ENCODE results near the gene GRM4.

Gene GRM4

DNA sequence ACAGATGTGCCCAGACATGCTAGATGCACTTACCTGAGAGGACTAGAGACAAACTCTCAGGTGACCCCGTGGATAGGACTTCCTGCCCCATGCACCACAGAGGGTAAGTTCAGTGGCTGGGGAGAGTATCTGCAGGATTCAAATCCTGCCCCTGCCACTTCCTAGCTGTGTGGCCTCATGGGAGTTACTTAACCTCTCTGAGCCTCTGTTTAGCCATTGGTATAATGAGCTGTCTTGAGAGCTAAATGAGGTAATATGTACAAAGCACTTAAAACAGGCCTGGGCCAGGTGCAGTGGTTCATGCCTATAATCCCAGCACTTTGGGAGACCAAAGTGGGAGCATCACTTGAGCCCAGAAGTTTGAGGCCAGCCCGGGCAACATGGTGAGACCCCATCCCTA, 59.3 kb downstream of the GRM4 start:
- in situ Hi-C loops (cut with MboI; ENCODE audit: low sequenced_read_pairs), result no loop called here

DNA sequence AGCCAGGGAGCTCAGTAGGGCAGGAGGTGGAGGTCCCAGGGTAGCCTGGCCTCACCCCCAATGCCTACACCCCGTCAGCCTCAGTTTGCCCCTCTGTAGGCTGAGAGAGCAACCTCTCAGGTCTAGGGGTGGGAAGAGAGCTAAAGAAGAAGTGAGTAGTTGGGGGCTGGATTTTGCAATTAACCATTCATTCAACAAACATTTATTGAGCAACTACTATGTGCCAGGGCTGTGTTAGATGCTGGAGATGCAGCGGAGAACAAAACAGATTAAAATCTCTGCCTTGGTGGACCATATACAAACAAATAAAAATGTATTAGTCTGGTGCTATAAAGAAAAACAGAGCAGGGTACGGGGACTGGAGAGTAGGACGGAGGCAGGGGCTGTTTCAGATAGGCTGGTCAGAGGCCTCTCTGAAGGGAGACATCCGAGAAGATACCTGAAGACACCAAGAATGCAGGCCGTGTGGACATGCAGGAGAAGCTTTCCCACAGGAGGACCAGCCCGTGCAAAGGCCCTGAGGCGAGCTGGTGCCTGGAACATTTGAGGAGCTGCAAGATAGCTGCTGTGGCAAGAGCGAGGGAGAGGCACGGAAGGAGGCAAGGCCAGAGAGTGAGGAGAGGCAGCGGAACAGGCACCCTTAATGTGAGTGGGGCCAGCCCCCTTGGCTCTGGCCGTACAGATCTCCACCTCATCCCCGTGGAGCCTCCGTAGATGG, 60.3 kb downstream of the GRM4 start:
- in situ Hi-C loops (cut with MboI; ENCODE audit: low sequenced_read_pairs), result no loop called here

GRCh38 chr6:34084591-34085290, 61.1 kb downstream of the GRM4 start:
- in situ Hi-C loops (cut with MboI; ENCODE audit: low sequenced_read_pairs), result no loop called here

DNA sequence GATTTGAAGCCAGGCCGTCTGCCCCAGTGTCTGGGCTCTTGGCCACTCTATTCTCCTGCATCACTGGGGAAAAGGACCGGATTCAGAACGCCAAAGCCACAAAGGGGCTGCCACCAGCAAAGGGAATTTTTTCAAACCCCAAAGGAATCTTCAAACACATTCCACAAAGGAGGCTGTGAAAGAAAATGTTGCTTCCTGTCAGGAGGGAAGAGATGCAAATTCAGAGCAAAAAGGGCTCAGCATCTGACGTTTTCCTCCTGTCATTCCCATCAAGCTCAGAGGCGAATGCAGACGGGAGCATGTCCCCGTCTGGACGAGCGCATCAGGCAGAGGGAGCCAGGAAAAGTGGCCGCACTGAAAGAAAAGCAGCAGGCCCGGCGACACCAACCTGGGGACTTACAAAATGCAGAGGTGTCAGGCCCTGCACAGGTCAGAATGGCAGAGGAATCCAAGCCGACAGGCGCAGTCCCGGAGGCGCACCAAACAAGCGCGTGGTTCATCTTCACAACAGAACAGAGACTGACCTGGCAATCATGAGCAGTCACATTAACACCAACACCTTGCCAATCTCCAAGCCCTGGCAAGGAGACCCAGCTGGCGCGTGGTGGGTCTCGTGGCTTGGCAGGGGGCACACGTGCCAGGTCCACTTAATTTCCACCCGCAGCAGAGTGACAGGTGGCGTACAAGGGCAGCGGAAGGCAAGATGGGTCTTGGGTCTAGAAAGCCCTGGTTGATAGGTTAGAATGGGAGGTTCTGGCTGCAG, 62.8 kb downstream of the GRM4 start:
- in situ Hi-C loops (cut with MboI; ENCODE audit: low sequenced_read_pairs), result no loop called here

DNA sequence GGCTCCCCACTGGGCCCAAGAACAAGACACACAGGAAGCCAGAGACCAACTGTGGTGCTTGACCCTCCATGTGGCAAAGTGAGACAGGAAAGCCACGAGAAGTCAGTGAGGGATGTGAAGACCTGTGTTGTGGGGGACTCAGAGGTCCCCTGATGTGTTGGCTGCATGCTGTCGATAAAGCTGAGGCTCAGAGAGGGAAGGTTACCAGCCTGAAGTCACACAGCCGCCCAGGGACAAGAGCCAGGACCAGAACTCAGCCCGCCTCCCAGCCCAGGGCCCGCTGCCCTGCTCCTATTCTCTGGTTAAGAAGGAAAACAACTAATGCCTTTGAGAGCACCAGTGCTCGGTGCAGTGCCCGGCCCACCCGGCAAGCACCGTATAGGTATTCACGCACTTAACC, 63.5 kb downstream of the GRM4 start:
- in situ Hi-C loops (cut with MboI; ENCODE audit: low sequenced_read_pairs), result no loop called here

DNA sequence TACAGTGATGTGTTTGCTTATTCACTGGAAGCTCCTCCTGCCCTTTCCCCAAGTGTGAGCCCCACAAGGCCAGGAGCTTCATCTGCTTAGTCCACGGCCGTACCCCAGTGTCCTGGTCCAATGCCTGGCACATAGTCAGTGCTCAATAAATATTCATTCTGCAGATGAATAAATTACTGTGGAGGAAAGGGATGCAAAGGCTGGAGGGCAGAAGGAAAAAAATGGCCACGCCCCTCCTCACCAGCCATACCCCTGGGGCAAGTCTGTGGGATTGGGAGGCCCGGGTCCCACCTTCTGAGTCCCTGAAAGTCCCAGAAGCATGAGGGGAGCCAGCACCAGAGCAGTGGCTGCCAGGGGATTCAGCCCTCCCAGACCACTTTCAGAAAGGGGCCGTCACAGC, 65.5 kb downstream of the GRM4 start:
- in situ Hi-C loops (cut with MboI; ENCODE audit: low sequenced_read_pairs), result no loop called here

DNA sequence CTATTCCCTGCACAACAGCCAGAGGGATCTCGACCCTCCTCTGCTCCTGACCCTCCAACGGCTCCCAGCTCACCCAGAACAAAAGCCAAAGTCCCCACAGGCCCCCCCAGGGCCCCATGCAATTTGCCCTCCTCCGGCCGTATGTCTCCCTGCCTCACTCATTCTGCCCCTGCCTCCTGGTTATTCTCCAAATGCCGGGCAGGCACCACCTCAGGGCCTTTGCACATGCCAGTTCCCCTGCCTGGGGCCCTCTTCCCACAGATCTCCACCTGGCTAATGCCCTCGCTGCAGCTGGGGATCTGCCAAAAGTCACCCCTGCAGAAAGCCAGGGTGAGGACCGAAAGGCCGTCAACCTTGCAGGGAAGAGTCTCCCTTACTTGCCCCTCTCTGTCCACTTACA, 66.0 kb downstream of the GRM4 start:
- in situ Hi-C loops (cut with MboI; ENCODE audit: low sequenced_read_pairs), result no loop called here

DNA sequence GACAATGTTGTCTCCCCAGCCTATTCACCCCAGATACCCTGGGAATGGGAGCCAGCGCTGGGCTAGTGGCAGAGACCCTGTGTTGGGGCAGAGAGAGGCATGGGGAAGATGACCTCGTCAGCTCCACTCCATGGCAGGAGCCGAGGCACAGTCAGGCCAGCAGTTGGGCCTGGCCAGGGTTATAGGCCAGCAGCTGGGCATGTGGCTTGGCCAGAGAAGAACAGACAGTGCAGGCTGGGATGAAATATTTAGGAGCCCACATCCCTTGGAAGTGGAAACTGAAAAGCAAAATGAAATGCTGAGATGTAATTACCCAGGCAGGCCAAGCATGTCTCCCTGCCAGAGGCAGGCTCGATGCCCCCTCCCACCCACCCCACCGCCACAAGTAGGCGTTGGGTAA, 70.0 kb downstream of the GRM4 start:
- in situ Hi-C loops (cut with MboI; ENCODE audit: low sequenced_read_pairs), result no loop called here

DNA sequence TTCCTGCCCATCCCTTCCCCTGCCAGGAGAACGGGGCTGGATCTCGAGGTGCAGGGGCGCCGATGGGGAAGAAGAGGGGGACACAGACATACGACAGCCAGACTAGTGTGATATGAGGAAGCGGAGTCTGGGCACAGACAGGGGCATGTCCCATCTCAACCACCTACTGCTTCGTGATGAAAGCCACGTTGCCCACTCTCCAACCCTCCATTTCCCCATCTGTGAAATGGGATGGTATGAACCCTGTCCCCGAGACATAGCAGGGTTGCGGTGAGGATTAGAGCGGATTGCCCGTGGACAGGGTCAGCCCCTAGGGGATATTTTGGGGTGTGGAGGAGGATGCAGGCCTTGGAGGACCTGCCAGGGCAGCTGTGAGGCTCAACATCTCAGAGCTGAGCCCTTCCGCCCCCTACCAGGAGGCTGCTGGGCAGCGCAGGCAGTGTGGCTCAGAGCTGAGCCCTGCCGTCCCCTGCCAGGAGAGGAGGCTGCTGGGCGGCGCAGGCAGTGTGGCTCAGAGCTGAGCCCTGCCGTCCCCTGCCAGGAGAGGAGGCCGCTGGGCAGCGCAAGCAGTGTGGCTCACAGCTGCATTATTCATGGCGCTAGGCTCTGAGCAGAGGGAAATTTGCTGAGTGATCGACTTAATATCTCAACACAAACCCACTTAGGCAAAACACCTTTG, 71.7 kb downstream of the GRM4 start:
- in situ Hi-C loops (cut with MboI; ENCODE audit: low sequenced_read_pairs), result no loop called here

DNA sequence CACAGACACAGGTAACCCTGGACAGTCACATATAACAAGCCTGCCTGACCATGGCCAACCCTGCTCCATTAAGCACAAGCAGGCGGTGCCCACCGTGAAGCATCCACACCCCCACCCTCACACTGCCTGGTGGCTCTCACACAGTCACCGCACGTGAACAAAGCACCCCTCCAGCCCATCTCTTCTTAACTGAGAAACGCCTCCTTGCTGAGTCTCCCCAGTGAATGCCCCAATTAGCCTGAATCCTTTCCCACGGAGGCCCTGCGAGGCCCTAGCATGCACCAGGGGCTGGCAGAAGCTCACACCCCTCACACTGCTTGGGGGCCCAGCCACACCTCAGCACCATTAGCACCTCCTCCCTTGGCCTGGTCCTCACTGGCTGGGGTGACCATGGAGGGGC, 72.3 kb downstream of the GRM4 start:
- in situ Hi-C loops (cut with MboI; ENCODE audit: low sequenced_read_pairs), result no loop called here

- in situ Hi-C loops (cut with MboI; ENCODE audit: low sequenced_read_pairs), result no loop called here
Observed at GRCh38 chr6:34072727-34073126, 73.2 kb downstream of the GRM4 start.

DNA sequence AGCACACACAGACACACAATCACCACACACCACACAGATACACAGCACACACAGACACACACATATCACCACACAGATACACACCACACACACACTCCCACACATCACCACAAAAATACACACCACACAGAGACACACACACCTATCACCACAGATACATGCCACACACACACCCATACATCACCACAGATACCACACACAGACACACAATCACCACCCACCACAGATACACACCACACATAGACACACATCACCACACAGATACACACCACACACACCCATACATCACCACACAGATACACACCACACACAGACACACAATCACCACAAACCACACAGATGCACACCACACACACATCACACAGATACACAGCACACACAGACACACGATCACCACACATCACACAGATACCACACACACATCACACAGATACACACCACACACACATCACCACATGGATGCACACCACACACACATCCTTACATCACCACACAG, 74.0 kb downstream of the GRM4 start:
- in situ Hi-C loops (cut with MboI; ENCODE audit: low sequenced_read_pairs), result no loop called here

DNA sequence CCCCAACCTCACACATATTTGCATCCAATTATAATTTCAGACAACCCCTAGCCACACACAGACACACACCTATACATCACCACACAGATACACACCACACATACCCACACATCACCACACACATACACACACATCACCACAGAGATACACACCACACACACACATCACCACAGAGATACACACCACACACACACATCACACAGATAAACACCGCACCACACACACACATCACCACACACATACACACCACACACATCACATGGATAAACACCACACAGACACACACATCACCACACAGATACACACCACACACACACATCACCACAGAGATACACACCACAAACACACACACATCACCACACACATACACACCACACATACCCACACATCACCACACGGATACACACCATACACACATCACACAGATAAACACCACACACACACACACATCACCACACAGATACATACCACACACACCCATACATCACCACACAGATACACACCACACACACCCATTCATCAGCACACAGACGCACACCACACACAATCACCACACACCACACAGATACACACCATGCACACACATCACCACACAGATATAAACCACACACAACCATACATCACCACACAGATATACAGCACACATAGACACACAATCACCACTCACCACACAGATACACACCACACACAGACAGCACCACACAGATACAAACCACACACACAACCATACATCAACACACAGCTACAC, 74.6 kb downstream of the GRM4 start:
- in situ Hi-C loops (cut with MboI; ENCODE audit: low sequenced_read_pairs), result no loop called here

- in situ Hi-C loops (cut with MboI; ENCODE audit: low sequenced_read_pairs), result no loop called here
Observed at GRCh38 chr6:34070315-34071135, 75.4 kb downstream of the GRM4 start.

- in situ Hi-C loops (cut with MboI; ENCODE audit: low sequenced_read_pairs), result no loop called here
Observed at GRCh38 chr6:34068462-34069044, 77.3 kb downstream of the GRM4 start.

DNA sequence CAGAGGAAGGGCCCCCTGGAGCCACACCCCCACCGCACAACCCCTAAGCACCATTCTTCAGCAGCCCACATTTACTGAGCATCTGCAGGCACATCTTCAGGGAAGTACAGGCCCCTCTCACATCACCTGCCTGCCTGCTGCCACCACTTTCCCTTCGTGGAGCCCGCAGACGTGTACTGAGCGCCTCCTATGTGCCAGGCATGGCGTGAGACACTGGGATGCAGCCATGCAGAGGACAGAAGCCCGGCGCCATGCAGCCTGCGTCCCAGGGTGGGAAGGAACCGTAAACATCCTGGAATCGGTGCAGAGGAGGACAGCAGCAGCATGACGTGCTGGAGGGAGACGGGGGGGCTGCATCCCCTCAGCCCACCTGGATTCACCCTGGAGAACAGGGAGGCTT, 78.1 kb downstream of the GRM4 start:
- in situ Hi-C loops (cut with MboI; ENCODE audit: low sequenced_read_pairs), result no loop called here

DNA sequence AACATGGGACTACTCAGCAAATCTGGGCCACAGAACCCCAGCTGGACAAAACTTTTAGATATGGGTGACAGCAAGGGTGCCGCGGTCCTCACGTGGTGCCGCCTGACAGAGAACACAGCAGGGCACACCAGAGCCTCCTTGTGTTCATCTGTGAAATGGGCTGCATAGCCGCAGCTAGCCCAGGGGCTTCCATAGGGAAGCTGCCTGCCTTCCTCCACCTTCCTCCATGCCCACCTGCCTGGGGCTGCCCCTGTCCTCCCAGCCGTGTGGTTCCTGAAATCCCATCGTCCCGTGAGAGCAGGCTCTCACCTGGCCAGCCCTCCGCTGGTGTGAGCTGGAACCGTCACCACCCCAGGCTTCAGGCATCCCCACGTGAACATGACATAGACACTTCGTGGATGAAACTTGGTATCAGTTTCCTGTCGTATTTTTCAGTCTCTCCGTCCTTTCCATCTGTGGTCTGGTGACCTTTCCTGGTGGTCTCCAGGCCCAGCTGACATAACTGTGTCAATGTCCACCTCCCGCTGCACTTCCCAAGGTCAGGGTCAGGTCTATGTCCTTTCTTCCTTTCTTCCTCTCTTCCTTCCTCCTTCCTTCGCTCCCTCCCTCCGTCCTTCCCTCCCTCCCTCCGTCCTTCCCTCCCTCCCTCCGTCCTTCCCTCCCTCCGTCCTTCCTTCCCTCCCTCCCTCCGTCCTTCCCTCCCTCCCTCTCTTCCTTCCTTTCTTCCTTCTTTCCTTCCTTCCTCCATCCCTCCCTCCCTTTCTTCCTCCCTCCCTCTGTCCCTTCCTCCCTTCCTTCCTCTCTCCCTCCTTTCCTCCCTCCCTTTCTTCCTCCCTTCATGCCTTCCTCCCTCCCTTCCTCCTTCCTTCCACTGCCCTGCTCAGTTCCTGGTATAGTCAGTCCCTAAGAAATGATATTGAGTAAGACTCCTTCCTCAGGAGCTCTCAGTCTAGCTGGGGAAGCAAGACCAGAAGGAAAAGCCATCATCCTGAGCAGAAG, 78.8 kb downstream of the GRM4 start:
- in situ Hi-C loops (cut with MboI; ENCODE audit: low sequenced_read_pairs), result no loop called here

DNA sequence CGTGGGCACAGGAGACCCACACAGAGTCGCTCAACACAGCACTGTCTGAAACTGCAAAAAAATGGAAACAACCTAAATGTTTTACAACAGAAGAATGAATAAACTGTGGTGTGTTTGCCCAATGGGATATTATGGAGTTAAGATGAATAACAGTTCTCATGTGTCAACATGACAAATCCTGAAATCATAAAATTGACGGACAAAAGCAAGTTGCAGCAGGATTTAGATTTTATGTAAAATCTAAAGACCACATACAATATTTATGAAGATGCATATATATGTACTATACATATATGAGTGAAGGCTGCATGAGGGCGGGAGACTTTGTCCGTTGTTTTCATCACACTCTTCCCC, 79.7 kb downstream of the GRM4 start:
- in situ Hi-C loops (cut with MboI; ENCODE audit: low sequenced_read_pairs), result no loop called here

All from hTERT RPE-1 (cell line).